D721Med (cell line): Measurements from ENCODE around the gene PIP5KL1.

Experiments used
- DNase-seq: peaks from one replicate; pipeline ENCODE4 v3.0.0; 2011; ENCODE audit warnings: low spot score; ENCODE audit not compliant: insufficient read length
- FAIRE-seq: peaks from 2 replicates; lab custom pipeline; 2011; peaks lifted over from hg19 to GRCh38; lab: Jason Lieb, UNC
- TF ChIP-seq, protein P1 (sequence below): IDR thresholded peaks from 2 replicates; pipeline ENCODE4 v1.5.1; 2012; ENCODE audit warnings: mild to moderate bottlenecking, control low read depth; ENCODE audit not compliant: insufficient read depth; ENCODE audit errors: missing control alignments

The PIP5KL1 gene

DNA sequence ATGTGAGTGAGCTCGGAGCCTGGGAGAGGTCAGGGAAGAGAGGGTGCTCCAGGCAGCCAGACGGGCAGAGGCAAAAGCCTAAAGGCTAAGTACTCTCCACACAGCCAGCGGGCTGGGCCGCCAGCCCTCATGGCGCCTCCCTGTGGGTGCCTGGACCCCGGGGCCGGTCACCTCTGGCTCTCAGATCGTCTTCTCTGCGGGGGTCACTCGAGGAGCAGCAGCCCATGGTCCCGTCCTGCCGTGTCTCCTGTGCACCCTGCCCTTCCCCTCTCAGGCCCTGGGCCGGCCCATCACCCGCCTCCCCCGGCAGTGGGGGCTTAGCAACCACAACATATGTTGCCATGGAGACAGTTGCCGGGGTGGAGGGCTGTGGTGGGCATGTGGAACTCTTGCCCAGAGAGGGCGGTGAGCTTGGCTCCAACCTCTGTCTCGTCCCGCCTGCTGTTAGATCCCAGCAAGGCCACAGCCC is 57.3 kb downstream of the PIP5KL1 start:
- DNase-seq = no peak
- TF ChIP-seq, protein P1, sequence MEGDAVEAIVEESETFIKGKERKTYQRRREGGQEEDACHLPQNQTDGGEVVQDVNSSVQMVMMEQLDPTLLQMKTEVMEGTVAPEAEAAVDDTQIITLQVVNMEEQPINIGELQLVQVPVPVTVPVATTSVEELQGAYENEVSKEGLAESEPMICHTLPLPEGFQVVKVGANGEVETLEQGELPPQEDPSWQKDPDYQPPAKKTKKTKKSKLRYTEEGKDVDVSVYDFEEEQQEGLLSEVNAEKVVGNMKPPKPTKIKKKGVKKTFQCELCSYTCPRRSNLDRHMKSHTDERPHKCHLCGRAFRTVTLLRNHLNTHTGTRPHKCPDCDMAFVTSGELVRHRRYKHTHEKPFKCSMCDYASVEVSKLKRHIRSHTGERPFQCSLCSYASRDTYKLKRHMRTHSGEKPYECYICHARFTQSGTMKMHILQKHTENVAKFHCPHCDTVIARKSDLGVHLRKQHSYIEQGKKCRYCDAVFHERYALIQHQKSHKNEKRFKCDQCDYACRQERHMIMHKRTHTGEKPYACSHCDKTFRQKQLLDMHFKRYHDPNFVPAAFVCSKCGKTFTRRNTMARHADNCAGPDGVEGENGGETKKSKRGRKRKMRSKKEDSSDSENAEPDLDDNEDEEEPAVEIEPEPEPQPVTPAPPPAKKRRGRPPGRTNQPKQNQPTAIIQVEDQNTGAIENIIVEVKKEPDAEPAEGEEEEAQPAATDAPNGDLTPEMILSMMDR = no peak
- FAIRE-seq = no peak

DNA sequence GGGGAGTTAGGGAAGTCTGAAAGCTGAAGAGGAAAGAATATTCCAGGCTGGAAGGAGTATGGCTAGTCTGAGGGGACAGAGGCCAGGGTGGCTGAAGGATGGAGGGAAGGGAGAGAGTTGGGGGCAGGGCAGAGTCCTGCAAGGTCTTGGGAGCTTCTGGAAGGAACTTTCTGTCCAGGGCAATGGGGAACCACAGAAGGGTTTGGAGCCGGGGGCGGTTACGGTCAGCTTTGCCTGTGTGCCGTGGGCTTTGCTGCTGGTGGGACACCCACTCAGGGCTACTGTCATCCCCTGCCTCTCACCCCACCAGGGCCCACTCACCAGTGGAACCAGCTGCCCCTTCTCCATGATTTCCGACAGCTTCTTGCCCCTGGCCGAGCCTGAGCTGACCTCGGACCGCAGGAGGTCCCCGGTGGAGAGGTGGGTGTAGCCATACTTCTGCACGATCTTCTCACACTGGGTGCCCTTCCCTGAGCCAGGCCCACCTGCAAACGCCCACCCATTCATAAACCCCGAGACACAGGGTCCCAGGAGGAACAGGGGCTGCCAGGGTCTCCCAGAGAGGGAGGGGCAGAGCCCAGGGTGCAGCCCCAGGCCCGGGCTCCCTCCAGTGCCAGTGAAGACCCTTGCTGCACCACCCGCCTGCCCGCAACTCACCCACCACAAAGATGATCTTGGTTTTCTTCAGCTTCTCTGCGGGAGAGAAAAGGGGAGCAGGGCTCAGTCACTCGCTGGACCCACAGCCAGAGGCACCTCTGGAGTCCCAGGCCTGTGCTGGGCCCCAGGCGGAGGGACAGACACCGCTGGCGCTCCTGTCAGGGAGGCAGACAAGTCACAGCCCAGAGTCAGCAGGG is 58.0 kb downstream of the PIP5KL1 start:
- TF ChIP-seq, protein P1 = no peak
- no peak for DNase-seq
- FAIRE-seq = no peak

DNA sequence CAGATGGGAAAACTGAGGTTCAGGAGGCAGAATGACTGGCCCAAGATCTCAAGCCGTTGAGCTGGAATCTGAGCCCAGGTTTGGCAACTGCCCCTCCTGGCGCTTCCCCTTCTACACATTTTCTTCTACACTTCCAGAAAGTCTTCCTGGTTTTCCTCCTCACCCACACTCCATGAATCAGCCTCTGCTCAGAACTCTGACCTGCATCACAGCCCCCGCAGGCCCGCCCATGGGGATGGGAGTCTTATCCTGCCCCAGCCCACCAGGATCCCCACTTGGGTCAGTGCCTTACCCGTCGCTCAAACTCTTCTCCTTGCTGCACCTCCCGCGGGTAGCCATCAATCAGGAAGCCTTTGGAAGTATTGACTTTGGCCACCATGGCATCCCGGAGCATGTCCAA is 59.0 kb downstream of the PIP5KL1 start:
- DNase-seq (no peak), FAIRE-seq (no peak)
- TF ChIP-seq, protein P1 = no peak

DNA sequence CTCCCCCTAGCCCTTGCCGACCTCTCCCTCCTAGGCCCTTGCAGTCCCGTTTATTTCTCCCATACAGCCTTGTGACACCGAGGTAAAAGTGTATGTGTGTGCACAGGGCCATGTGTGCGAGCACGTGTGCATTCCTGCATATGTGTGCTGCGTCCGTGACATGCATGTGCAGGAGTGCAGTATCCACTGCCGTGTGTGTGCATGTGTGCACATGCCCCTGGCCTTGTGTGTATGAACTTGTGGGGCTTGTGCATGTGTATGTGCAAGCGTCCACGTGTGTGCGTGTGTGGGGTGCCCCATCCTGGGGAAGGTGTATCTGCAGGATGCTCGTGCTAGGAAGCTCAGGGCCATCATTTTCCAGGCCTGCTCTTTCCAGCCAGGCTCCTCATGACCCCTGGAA is 59.7 kb downstream of the PIP5KL1 start:
- DNase-seq = no peak
- no peak for FAIRE-seq
- TF ChIP-seq, protein P1 = no peak
